SK-N-SH (cell line): ENCODE measurements around the gene FRS3. TPM values are rescaled to one million over a fixed set of nuclear protein-coding genes. Genes with fewer than 3 reads are reported as not detected.

ENCODE experiments used
- CTCF ChIA-PET: fragments of 300-600, 350-600 bp; formaldehyde crosslinking; extraction: SDS; loops from one replicate; lab custom pipeline; 2021; lab: Yijun Ruan, JAX
- POLR2A ChIA-PET: fragments of 350-600 bp; sonication (Branson Sonifier 250); formaldehyde crosslinking; extraction: SDS; loops from one replicate; lab custom pipeline; 2020; ENCODE audit warnings: antibody characterized with exemption, inconsistent platforms; lab: Yijun Ruan, JAX
- DNase-seq: peaks from one replicate; pipeline ENCODE4 v3.0.0; 2012
- H2AFZ ChIP-seq: fragments of 200-600 bp; sonication (generic); 2 replicates; pipeline ENCODE4 v1.8.1; 2016; ENCODE audit warnings: antibody characterized with exemption, mild to moderate bottlenecking, low read depth
- H3F3A ChIP-seq: fragments of 200-600 bp; sonication (generic); replicated peaks from 2 replicates; pipeline ENCODE3; 2016; ENCODE audit warnings: antibody characterized with exemption, mild to moderate bottlenecking; ENCODE audit not compliant: insufficient read depth
- H3K27ac ChIP-seq, 2 experiments: fragments of 200-500 bp in 1 of 2; fragments of 200-600 bp in 1 of 2; sonication (Bioruptor generic) in 1 of 2; sonication (generic), shearing (Covaris generic) in 1 of 2; 2 replicates each; pipeline versions ENCODE4 v1.5.1 to v1.6.1; 2014 to 2016; ENCODE audit warnings: low read depth in 2 of 2, inconsistent platforms in 1 of 2, low read length in 1 of 2, mild to moderate bottlenecking in 1 of 2, mixed read lengths in 1 of 2
- H3K27me3 ChIP-seq: fragments of 200-600 bp; sonication (generic), shearing (Covaris generic); 2 replicates; pipeline ENCODE4 v1.6.1; 2016; ENCODE audit warnings: mixed run types; ENCODE audit not compliant: insufficient read depth
- H3K36me3 ChIP-seq, 2 experiments: fragments of 200-500 bp in 1 of 2; fragments of 200-600 bp in 1 of 2; sonication (Bioruptor generic) in 1 of 2; sonication (generic) in 1 of 2; replicated peaks in 1 of 2; 2 replicates each; pipeline versions ENCODE3 to v1.5.1; 2014 to 2016; ENCODE audit warnings: low read length in 1 of 2, mild to moderate bottlenecking in 1 of 2; ENCODE audit not compliant: insufficient read depth in 2 of 2, control insufficient read depth in 1 of 2
- H3K4me1 ChIP-seq, 2 experiments: fragments of 200-500 bp in 1 of 2; fragments of 200-600 bp in 1 of 2; sonication (Bioruptor generic) in 1 of 2; sonication (generic), shearing (Covaris generic) in 1 of 2; 2 replicates each; pipeline versions ENCODE4 v1.5.1 to v1.6.1; 2014 to 2016; ENCODE audit warnings: low read depth in 1 of 2, low read length in 1 of 2, mixed run types in 1 of 2; ENCODE audit not compliant: insufficient read depth in 2 of 2, control insufficient read depth in 1 of 2
- H3K4me2 ChIP-seq: fragments of 200-600 bp; sonication (generic), shearing (Covaris generic); 2 replicates; pipeline ENCODE4 v1.6.1; 2017; ENCODE audit warnings: mixed run types
- H3K4me3 ChIP-seq, 2 experiments: fragments of 200-500 bp in 1 of 2; fragments of 200-600 bp in 1 of 2; sonication (Bioruptor generic) in 1 of 2; sonication (generic), shearing (Covaris generic) in 1 of 2; 2 replicates each; pipeline versions ENCODE4 v1.5.1 to v1.8.1; 2014 to 2016; ENCODE audit warnings: low read depth in 2 of 2, inconsistent platforms in 1 of 2, low read length in 1 of 2, mild to moderate bottlenecking in 1 of 2, mixed read lengths in 1 of 2, moderate library complexity in 1 of 2
- H3K79me2 ChIP-seq: fragments of 200-600 bp; sonication (generic); 2 replicates; pipeline ENCODE4 v1.8.1; 2017; ENCODE audit warnings: mild to moderate bottlenecking; ENCODE audit not compliant: insufficient read depth
- H3K9ac ChIP-seq: fragments of 200-600 bp; sonication (generic); 2 replicates; pipeline ENCODE4 v1.6.1; 2017; ENCODE audit warnings: mixed run types
- H3K9me2 ChIP-seq: fragments of 200-600 bp; sonication (generic); 2 replicates; pipeline ENCODE4 v1.6.1; 2017; ENCODE audit warnings: mixed run types
- H3K9me3 ChIP-seq: fragments of 200-600 bp; sonication (generic); 2 replicates; pipeline ENCODE4 v1.6.1; 2017; ENCODE audit warnings: mixed run types, mild to moderate bottlenecking, moderate library complexity
- H4K20me1 ChIP-seq: fragments of 200-600 bp; sonication (generic); 2 replicates; pipeline ENCODE4 v1.6.1; 2017; ENCODE audit warnings: mild to moderate bottlenecking, mixed run types; ENCODE audit not compliant: insufficient read depth
- ELF1 ChIP-seq: IDR thresholded peaks from 2 replicates; pipeline ENCODE4 v1.4.0; 2012
- EP300 ChIP-seq, 2 experiments: IDR thresholded peaks; 2 replicates each; pipeline versions ENCODE4 v1.4.0 to v1.6.1; 2012; ENCODE audit warnings: borderline replicate concordance in 1 of 2, low read depth in 1 of 2, low read length in 1 of 2
- FOXM1 ChIP-seq: IDR thresholded peaks from 2 replicates; pipeline ENCODE4 v1.4.0; 2012; ENCODE audit warnings: low read depth, mild to moderate bottlenecking
- GATA2 ChIP-seq: sonication (generic); formaldehyde crosslinking; IDR thresholded peaks from 2 replicates; pipeline ENCODE4 v1.5.0; 2020; ENCODE audit warnings: mild to moderate bottlenecking, missing genetic modification reagents
- MAX ChIP-seq: IDR thresholded peaks from 2 replicates; pipeline ENCODE4 v1.4.0; 2012; ENCODE audit warnings: low read depth
- MXI1 ChIP-seq: IDR thresholded peaks from 2 replicates; pipeline ENCODE4 v1.6.1; 2012; ENCODE audit warnings: mild to moderate bottlenecking, low read depth, low read length, improper control_type of control experiment
- POLR2AphosphoS5 ChIP-seq: IDR thresholded peaks from 2 replicates; pipeline ENCODE4 v1.6.1; 2012; ENCODE audit warnings: low read depth, low read length
- RAD21 ChIP-seq: IDR thresholded peaks from 2 replicates; pipeline ENCODE4 v1.6.1; 2012; ENCODE audit warnings: mild to moderate bottlenecking, low read length
- REST ChIP-seq: IDR thresholded peaks from 2 replicates; pipeline ENCODE4 v1.6.1; 2012; ENCODE audit warnings: mild to moderate bottlenecking, low read depth, low read length, moderate library complexity
- RXRA ChIP-seq: IDR thresholded peaks from 2 replicates; pipeline ENCODE4 v1.4.0; 2012; ENCODE audit warnings: low read depth, mild to moderate bottlenecking, borderline replicate concordance
- SIN3A ChIP-seq: IDR thresholded peaks from 2 replicates; pipeline ENCODE4 v1.6.1; 2012; ENCODE audit warnings: low read depth, mild to moderate bottlenecking, low read length, moderate library complexity, borderline replicate concordance
- SMC3 ChIP-seq: IDR thresholded peaks from 2 replicates; pipeline ENCODE4 v1.6.1; 2012; ENCODE audit warnings: low read depth, low read length, improper control_type of control experiment
- TAF1 ChIP-seq: IDR thresholded peaks from 2 replicates; pipeline ENCODE4 v1.6.1; 2012; ENCODE audit warnings: low read depth, mild to moderate bottlenecking, low read length, moderate library complexity, borderline replicate concordance
- TCF12 ChIP-seq: IDR thresholded peaks from 2 replicates; pipeline ENCODE4 v1.4.0; 2012
- YY1 ChIP-seq: IDR thresholded peaks from 2 replicates; pipeline ENCODE4 v1.4.0; 2012; ENCODE audit warnings: low read depth, mild to moderate bottlenecking
- WGBS: methylation state at CpG from one replicate; pipeline ENCODE4 v1.1.6; 2017; ENCODE audit warnings: low lambda C conversion rate; 5-methylcytosine and 5-hydroxymethylcytosine counted together
- polyA plus RNA-seq, 3 experiments: library from polyadenylated mRNA; depleted of rRNA; stranded (reverse); fragments of >200 nt; gene quantifications; 2 replicates each; pipeline ENCODE4 v1.2.3, GENCODE V29; 2012
- TF ChIP-seq, protein P1 (sequence below): fragments of 200-600 bp; sonication (generic); IDR thresholded peaks from 2 replicates; pipeline ENCODE4 v1.6.1; 2017; ENCODE audit warnings: antibody characterized with exemption, mild to moderate bottlenecking, moderate library complexity
- TF ChIP-seq, protein P2 (sequence below): IDR thresholded peaks from 2 replicates; pipeline ENCODE4 v1.4.0; 2012; ENCODE audit warnings: low read depth, borderline replicate concordance
- TF ChIP-seq, protein P3 (sequence below): IDR thresholded peaks from 2 replicates; pipeline ENCODE4 v1.4.0; 2012; ENCODE audit warnings: low read depth, borderline replicate concordance

The FRS3 gene
- polyA plus RNA-seq, 1 of the 3 experiments (the other 2 are of a cell fraction) = 8.6 TPM

DNA sequence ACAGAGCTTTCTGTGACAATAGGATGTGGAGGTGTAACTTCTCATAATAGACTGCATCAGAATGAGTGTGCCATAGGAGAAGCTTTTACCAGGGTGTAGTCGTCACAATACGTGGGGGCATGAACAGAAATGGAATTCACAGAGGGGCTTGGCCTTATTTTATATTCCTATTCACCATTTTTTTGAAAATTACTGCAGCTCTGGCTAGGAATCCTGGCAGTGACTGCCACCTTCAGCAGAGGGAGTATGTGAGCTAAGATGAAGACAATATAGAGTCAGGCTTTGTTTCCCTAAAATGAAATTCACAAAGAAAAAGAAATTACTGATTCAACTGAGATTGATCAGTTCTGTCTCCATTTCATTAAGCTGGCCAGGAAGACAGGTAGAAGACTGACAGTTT, 21.7 kb upstream of the FRS3 start:
- 52% methylated on average over 2 of the region's 2 CpGs for WGBS
- no peak for DNase-seq
- TF ChIP-seq MAX (no peak; the same call in 1 of the 2 replicates), TAF1 (no peak), RAD21 (peak; percentile 61), ELF1 (no peak), RXRA (no peak), SMC3 (peak; percentile 56)
- TF ChIP-seq, protein P1, sequence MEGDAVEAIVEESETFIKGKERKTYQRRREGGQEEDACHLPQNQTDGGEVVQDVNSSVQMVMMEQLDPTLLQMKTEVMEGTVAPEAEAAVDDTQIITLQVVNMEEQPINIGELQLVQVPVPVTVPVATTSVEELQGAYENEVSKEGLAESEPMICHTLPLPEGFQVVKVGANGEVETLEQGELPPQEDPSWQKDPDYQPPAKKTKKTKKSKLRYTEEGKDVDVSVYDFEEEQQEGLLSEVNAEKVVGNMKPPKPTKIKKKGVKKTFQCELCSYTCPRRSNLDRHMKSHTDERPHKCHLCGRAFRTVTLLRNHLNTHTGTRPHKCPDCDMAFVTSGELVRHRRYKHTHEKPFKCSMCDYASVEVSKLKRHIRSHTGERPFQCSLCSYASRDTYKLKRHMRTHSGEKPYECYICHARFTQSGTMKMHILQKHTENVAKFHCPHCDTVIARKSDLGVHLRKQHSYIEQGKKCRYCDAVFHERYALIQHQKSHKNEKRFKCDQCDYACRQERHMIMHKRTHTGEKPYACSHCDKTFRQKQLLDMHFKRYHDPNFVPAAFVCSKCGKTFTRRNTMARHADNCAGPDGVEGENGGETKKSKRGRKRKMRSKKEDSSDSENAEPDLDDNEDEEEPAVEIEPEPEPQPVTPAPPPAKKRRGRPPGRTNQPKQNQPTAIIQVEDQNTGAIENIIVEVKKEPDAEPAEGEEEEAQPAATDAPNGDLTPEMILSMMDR = peak; percentile 76
- TF ChIP-seq, protein P2, sequence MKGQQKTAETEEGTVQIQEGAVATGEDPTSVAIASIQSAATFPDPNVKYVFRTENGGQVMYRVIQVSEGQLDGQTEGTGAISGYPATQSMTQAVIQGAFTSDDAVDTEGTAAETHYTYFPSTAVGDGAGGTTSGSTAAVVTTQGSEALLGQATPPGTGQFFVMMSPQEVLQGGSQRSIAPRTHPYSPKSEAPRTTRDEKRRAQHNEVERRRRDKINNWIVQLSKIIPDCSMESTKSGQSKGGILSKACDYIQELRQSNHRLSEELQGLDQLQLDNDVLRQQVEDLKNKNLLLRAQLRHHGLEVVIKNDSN = no peak

GRCh38 chr6:41799559-41799911, 19.8 kb upstream of the FRS3 start:
- Histone ChIP-seq H3K4me1 (no peaks in the 10 kb centered on the region), H3K27me3 (no peaks in the 10 kb centered on the region), H3K9me3 (no peaks in the 10 kb centered on the region), H3F3A (peaks cover 15% of the 10 kb centered on the region), H3K36me3 (peaks cover 0 to 28% of the 10 kb centered on the region in 2 experiments), H4K20me1 (no peaks in the 10 kb centered on the region), H3K9ac (no peak overlapping the region), H3K79me2 (no peaks in the 10 kb centered on the region), H3K27ac (no peak overlapping the region), H2AFZ (no peak overlapping the region), H3K4me3 (no peak overlapping the region), H3K9me2 (no peaks in the 10 kb centered on the region), H3K4me2 (no peak overlapping the region)
- no peak for DNase-seq
- CTCF ChIA-PET = interaction anchor here (3.6 to 5.8 kb wide), 2 partner anchors 12 to 244 kb away, joined by 41 to 49 read pairs; partner anchors contain the start of gene TOMM6
- 50% methylated on average over 2 of the region's 2 CpGs for WGBS
- POLR2A ChIA-PET = interaction anchor here (1.4 kb wide), 1 partner anchor 121 kb away, joined by 3 read pairs; the partner anchor contains the start of genes BYSL and MED20
- no peak for TF ChIP-seq GATA2 (CRISPR knock-in tag)
- no peak for TF ChIP-seq TCF12
- no peak for TF ChIP-seq MAX
- TF ChIP-seq EP300 (IDR thresholded peaks at IDR 0.05; ENCODE audit: borderline replicate concordance in 1 of 2, low read depth in 1 of 2, low read length in 1 of 2) = no peak
- TF ChIP-seq POLR2AphosphoS5 = no peak
- no peak for TF ChIP-seq FOXM1
- no peak for TF ChIP-seq SIN3A
- no peak for TF ChIP-seq YY1
- TF ChIP-seq SMC3 = no peak
- TF ChIP-seq MXI1 = no peak
- no peak for TF ChIP-seq REST
- TF ChIP-seq, protein P3, sequence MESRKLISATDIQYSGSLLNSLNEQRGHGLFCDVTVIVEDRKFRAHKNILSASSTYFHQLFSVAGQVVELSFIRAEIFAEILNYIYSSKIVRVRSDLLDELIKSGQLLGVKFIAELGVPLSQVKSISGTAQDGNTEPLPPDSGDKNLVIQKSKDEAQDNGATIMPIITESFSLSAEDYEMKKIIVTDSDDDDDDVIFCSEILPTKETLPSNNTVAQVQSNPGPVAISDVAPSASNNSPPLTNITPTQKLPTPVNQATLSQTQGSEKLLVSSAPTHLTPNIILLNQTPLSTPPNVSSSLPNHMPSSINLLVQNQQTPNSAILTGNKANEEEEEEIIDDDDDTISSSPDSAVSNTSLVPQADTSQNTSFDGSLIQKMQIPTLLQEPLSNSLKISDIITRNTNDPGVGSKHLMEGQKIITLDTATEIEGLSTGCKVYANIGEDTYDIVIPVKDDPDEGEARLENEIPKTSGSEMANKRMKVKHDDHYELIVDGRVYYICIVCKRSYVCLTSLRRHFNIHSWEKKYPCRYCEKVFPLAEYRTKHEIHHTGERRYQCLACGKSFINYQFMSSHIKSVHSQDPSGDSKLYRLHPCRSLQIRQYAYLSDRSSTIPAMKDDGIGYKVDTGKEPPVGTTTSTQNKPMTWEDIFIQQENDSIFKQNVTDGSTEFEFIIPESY = no peak

More for the DNA sequence above, 21.7 kb upstream of the FRS3 start:
- peaks cover 15% of the 10 kb centered on the region for H3F3A ChIP-seq
- no peak overlapping the region for H3K9ac ChIP-seq
- no peaks in the 10 kb centered on the region for H3K9me2 ChIP-seq
- H3K4me1 ChIP-seq = no peaks in the 10 kb centered on the region
- ChIA-PET POLR2A (interaction anchor here (0.8 to 1.0 kb wide), 2 partner anchors 10 to 14 kb away, joined by 3 read pairs; partner anchors contain the start of gene TOMM6), CTCF (interaction anchor here (0.6 to 5.8 kb wide), 19 partner anchors 10 to 481 kb away, joined by 3 to 49 read pairs (median 3); partner anchors contain the start of genes BYSL, MED20, TAF8 and TOMM6)
- no peaks in the 10 kb centered on the region for H3K79me2 ChIP-seq
- no peak overlapping the region for H3K4me3 ChIP-seq
- H3K4me2 ChIP-seq = no peak overlapping the region
- peaks cover 0 to 13% of the 10 kb centered on the region in 2 experiments for H3K36me3 ChIP-seq
- no peaks in the 10 kb centered on the region for H4K20me1 ChIP-seq
- H3K27ac ChIP-seq = no peak overlapping the region
- H3K9me3 ChIP-seq = no peaks in the 10 kb centered on the region
- H3K27me3 ChIP-seq = no peaks in the 10 kb centered on the region
- no peak overlapping the region for H2AFZ ChIP-seq
